Right atrium auricular region (tissue), 2 donors: ENCODE data around the gene UGT1A7. TPM values are rescaled to one million over a fixed set of nuclear protein-coding genes. Genes with fewer than 3 reads are reported as not detected.

Experiments used
- DNase-seq: peaks from one replicate; pipeline ENCODE4 v3.0.0-alpha.2; 2019; ENCODE audit warnings: low spot score
- H3K27ac ChIP-seq, 2 donors: fragments of 200-600 bp; sonication (generic); 1 replicate in 1 of 2; 2 replicates in 1 of 2; pipeline ENCODE4 v1.5.1; 2016 to 2019
- H3K27me3 ChIP-seq, 2 donors: fragments of 200-600 bp; sonication (generic); one replicate each; pipeline versions ENCODE4 v1.5.1 to v1.6.0; 2017 to 2019
- H3K36me3 ChIP-seq: fragments of 200-600 bp; sonication (generic); one replicate; pipeline ENCODE4 v1.5.1; 2016
- H3K4me1 ChIP-seq, 2 donors: fragments of 200-600 bp; sonication (generic); one replicate each; pipeline versions ENCODE4 v1.5.1 to v1.6.0; 2017 to 2019
- H3K4me3 ChIP-seq, 2 donors: fragments of 200-600 bp; sonication (generic); 1 replicate in 1 of 2; 2 replicates in 1 of 2; pipeline ENCODE4 v1.5.1; 2017 to 2019; ENCODE audit warnings: mild to moderate bottlenecking in 1 of 2, moderate library complexity in 1 of 2
- H3K9me3 ChIP-seq, 2 donors: fragments of 200-600 bp; sonication (generic); one replicate each; pipeline ENCODE4 v1.5.1; 2019
- total RNA-seq, 2 donors: library from RNA; depleted of rRNA; stranded (reverse); fragments of >200 nt; gene quantifications; one replicate each; pipeline ENCODE4 v1.1.0, GENCODE V29; 2016
- TF ChIP-seq, protein P1 (sequence below), 2 donors: fragments of 200-600 bp; sonication (generic); IDR thresholded peaks; one replicate each; pipeline ENCODE4 v1.5.1; 2019; ENCODE audit warnings: antibody characterized with exemption in 2 of 2

The UGT1A7 gene
- total RNA-seq, 2 donors from 2014 or later: not detected

DNA sequence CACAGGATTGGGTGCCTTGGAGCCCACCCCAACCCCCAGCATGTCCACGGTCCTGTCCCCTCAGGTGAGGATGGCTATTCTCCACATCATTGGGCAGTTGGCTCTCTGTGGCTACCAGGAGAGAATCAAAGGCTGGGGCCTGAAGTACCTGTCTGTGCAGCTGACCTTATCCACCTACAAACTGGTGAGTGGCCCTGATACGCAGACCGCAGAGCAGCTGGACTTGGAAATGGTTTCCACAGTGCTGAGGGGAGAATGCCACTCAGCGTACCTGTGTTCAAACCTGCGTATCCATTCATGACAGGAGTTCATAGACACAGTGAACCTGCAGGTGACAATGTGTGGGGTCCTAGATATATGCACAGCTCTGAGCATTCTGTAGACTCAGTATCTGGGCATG is 118.0 kb downstream of the UGT1A7 start:
- H3K27ac ChIP-seq: no peak overlapping the region
- H3K36me3 ChIP-seq: no peaks in the 10 kb centered on the region
- no peaks in the 10 kb centered on the region for H3K27me3 ChIP-seq
- no peak for DNase-seq
- H3K4me3 ChIP-seq: no peak overlapping the region
- H3K4me1 ChIP-seq: no peaks in the 10 kb centered on the region
- TF ChIP-seq, protein P1, sequence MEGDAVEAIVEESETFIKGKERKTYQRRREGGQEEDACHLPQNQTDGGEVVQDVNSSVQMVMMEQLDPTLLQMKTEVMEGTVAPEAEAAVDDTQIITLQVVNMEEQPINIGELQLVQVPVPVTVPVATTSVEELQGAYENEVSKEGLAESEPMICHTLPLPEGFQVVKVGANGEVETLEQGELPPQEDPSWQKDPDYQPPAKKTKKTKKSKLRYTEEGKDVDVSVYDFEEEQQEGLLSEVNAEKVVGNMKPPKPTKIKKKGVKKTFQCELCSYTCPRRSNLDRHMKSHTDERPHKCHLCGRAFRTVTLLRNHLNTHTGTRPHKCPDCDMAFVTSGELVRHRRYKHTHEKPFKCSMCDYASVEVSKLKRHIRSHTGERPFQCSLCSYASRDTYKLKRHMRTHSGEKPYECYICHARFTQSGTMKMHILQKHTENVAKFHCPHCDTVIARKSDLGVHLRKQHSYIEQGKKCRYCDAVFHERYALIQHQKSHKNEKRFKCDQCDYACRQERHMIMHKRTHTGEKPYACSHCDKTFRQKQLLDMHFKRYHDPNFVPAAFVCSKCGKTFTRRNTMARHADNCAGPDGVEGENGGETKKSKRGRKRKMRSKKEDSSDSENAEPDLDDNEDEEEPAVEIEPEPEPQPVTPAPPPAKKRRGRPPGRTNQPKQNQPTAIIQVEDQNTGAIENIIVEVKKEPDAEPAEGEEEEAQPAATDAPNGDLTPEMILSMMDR (IDR thresholded peaks at IDR 0.05): no peak
- H3K9me3 ChIP-seq: no peaks in the 10 kb centered on the region

DNA sequence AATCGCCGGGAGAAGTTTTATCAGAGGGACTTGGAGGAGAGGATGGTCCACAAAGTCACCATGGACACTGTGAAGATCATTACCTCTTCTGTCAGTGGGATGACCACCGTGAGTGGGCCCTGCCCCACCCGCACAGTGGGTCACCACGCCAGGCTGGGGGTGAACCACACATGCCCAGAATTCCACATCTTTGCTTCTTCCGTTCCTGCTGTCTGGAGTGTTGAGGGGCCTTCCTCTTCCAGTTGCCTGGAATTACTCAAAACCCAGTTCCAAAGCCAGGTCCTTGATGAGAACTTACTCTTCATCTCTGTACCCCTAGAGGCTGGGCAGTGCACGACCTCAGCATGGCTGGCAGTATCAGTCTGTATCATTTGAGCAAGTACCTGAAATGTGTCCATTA is 118.5 kb downstream of the UGT1A7 start:
- H3K4me1 ChIP-seq: no peaks in the 10 kb centered on the region
- peak; percentile 13 for DNase-seq
- TF ChIP-seq, protein P1 (IDR thresholded peaks at IDR 0.05): no peak

DNA sequence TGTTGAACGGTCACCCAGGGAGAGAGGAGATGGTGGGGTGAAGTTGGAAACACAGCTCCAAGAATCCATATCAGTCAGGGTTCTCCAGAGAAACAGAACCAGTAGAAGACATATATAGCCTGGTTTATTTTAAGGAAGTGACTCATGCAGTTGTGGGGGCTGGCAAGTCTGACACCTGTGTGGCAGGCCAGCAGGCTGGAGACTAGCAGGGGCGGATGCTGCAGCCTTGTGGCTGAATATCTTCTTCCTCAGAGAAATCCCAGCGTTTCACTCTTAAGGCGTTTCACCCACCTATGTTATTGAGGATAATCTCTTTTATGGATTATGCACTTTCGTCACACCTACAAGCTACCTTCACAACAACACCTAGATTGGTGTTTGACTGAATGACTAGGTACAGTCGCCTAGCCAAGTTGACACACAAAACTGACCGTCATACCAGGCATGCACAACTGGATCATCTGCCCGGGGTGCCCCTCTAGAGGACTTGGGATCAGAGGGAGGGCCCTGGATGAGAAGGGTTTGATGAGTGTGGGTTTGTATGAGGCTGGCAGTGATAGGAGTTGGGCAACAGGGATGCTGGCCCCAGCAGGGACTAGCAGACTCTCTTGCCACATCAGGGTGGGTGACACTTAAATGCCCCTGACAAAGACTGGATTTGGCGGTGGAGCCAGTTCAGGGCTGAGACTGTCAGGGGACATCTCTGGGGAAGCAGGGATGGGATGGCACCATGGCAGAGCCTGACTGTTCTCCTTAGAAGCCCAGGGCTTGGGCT is 119.8 kb downstream of the UGT1A7 start:
- no peak overlapping the region for H3K27ac ChIP-seq
- TF ChIP-seq, protein P1 (IDR thresholded peaks at IDR 0.05): no peak
- no peaks in the 10 kb centered on the region for H3K36me3 ChIP-seq
- H3K9me3 ChIP-seq: no peaks in the 10 kb centered on the region
- no peak overlapping the region for H3K4me3 ChIP-seq
- no peaks in the 10 kb centered on the region for H3K27me3 ChIP-seq
- peak; percentile 38 for DNase-seq
- H3K4me1 ChIP-seq: no peaks in the 10 kb centered on the region

More for the DNA sequence above, 118.5 kb downstream of the UGT1A7 start:
- Histone ChIP-seq H3K9me3 (no peaks in the 10 kb centered on the region), H3K27ac (no peak overlapping the region), H3K4me3 (no peak overlapping the region), H3K36me3 (no peaks in the 10 kb centered on the region), H3K27me3 (no peaks in the 10 kb centered on the region)

DNA sequence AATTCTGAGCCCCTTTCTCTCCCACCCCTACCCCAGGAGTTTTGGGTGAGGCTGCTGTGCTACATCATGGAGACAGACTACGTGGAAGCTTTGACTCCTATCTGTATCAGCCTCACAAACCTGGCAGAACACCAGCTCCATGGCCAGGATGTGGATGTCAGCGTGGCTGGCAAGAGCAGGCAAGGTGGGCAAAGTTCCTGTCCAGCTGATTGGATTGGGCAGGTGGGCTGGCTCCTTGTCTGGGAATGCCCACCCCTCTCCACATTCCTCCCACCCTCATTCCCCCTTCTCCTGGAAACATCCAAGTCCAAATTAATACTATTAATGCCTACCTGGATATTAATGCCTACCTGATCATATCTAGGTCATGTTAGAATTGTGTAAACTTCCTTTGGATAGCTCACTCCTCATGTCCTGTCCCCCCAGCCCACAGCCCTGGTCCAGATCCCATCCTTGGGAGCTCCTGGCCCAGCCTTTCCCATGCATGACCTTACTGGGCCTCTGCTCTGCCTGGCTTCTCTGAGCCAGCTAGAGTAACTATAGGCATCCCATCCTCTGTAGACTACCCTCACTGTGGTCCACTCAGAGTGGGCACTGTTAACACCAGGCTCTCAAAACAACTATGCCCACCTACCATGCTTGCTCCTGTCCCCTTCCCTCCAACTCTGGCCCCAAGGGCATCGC is 120.6 kb downstream of the UGT1A7 start:
- Histone ChIP-seq H3K27me3 (no peaks in the 10 kb centered on the region), H3K4me1 (no peaks in the 10 kb centered on the region), H3K4me3 (no peak overlapping the region), H3K9me3 (no peaks in the 10 kb centered on the region), H3K27ac (no peak overlapping the region), H3K36me3 (no peaks in the 10 kb centered on the region)
- peak; percentile 9 for DNase-seq
- TF ChIP-seq, protein P1 (IDR thresholded peaks at IDR 0.05): no peak

GRCh38 chr2:233803292-233803911 is 121.7 kb downstream of the UGT1A7 start:
- Histone ChIP-seq H3K9me3 (no peaks in the 10 kb centered on the region), H3K4me3 (no peak overlapping the region), H3K27ac (no peak overlapping the region), H3K27me3 (no peaks in the 10 kb centered on the region), H3K36me3 (no peaks in the 10 kb centered on the region), H3K4me1 (no peaks in the 10 kb centered on the region)
- TF ChIP-seq, protein P1 (IDR thresholded peaks at IDR 0.05): no peak
- DNase-seq: peak; percentile 36
